CD4-positive, alpha-beta T cell treated with Interleukin-17A for 1 hour (primary cell): Measurements from ENCODE around the gene CLIP2.

Experiments used
- DNase-seq: peaks from one replicate; pipeline ENCODE4 v3.0.0-alpha.2; 2020

Gene CLIP2

GRCh38 chr7:74272305-74273038, 16.7 kb upstream of the CLIP2 start:
- DNase-seq: peak; percentile 29

GRCh38 chr7:74275401-74275881, 13.8 kb upstream of the CLIP2 start:
- no peak for DNase-seq

DNA sequence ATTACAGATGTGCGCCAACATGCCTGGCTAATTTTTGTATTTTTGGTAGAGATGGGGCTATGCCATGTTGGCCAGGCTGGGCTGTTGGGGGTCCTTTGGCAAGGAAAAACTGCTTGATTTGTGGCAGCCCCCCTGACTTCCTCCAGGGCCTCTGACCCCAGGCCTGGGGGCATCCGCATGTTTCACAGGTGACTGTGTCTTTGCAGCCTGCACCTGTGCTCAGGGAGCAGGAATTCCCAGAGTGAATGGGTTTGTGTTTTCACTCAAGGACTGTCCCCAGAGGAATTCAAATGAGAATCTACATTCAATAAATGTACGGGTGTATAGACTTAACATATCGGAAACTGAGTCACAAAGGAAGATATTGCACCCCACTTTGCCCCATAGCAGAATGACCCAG, 11.6 kb upstream of the CLIP2 start:
- DNase-seq: no peak

DNA sequence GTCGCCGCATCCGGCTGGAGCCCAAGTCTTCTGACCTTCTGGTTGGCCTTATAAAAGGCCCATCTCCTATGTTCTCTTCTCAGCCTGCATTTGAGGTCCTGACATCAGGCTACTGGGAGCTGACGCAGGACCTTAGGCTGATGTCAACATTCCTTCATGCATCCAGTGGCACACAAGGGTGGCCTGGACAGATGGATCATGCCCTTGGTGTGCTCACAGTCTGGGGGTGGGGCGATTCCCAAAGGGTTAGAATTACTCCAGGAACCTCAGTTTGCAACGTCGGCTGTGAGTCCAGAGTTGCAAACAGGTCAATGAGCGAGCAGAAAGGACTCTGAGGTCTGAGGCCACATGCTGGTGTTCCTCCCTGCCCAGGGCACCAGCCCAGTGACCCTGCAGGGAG, 8.2 kb upstream of the CLIP2 start:
- DNase-seq: no peak

- DNase-seq: no peak
Measured at GRCh38 chr7:74282748-74283459, 6.3 kb upstream of the CLIP2 start.

DNA sequence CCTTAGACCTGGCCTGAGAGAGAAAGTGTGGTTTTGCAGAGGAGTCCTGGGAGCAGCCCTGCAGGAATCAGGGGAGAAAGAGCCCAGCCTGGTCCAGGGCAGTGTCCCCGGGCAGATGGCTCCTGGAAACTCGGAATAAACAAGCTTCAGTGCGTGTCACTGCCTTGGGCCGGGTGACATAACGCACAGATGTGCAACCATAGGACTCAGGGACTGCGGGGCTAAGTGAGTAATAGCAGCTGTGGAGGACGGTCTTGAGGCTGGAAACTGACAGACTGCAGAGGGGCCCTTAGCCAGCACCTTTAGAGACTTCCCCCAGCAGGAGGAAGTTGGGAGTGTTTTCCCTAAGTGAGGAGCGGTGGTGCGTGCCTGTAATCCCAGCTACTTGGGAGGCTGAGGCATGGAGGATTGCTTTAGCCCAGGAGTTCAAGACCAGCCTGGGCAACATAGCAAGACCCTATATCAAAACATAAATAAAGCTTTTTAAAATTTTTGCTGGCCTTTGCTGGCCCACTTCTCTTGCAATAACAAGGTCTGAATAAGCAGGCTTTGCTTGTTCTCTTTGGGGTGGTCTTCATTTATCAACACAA, 5.3 kb upstream of the CLIP2 start:
- DNase-seq: no peak

DNA sequence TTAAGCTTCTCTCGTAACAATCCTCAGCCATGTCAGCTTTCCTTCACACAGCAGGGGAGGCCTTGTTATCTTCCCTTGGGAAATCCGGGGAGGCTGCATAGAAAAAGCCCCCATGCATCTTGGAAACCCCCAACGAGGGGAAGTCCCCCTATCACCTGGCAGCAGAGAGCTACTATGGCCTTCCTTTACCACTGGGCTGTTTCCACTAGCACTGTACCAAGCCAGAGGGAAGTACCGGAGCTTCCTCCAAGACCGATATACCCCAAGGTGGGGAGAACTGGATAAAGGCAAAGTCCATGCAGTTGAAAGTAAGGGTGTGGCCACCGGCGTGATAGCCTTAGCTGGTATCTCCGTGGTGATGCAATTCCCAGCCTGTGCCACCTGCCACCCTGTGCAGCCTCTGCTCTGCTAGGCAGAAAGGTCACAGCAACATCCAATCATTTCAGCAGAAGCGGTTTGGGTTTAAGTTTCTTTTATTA, 4.4 kb upstream of the CLIP2 start:
- DNase-seq: no peak

GRCh38 chr7:74286131-74286530, 3.1 kb upstream of the CLIP2 start:
- no peak for DNase-seq

GRCh38 chr7:74287303-74288033, 1.7 kb upstream of the CLIP2 start:
- no peak for DNase-seq

DNA sequence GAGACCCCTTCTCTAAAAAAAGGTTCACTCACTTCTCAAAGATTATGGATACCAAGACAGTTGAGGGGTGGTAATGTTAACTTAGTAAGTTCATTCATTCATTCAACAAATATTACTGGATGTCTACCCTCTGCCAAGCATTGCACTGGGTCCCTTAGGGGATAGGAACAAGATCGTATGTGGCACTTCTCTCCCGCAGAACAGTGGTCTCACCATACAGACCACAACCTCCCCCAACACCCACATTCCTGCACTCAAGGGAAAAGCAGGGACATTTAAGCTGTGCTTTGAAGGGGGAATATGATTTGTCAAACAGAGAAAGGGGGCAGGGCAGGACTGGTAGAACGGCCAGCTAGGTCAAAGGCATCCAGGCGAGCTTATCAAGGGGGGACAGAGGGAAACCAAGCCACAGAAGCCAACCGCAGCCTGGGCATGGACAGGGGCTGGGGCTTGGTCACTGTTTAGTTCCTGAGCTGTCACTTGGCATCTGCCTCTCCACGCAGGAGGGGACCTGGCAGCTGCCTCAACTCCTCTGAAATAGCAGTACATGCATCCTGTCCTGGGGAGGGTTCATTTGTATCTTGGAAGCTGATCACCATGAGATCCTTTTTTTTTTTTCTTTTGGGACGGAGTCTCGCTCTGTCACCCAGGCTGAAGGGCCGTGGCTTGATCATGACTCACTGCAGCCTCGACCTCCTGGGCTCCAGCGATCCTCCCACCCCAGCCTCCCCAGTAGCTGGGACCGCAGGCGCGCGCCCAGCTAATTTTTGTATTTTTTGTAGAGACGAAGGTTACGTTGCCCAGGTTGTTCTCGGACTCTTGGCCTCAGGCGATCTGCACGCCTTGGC, 949 bp upstream of the CLIP2 start:
- no peak for DNase-seq

DNA sequence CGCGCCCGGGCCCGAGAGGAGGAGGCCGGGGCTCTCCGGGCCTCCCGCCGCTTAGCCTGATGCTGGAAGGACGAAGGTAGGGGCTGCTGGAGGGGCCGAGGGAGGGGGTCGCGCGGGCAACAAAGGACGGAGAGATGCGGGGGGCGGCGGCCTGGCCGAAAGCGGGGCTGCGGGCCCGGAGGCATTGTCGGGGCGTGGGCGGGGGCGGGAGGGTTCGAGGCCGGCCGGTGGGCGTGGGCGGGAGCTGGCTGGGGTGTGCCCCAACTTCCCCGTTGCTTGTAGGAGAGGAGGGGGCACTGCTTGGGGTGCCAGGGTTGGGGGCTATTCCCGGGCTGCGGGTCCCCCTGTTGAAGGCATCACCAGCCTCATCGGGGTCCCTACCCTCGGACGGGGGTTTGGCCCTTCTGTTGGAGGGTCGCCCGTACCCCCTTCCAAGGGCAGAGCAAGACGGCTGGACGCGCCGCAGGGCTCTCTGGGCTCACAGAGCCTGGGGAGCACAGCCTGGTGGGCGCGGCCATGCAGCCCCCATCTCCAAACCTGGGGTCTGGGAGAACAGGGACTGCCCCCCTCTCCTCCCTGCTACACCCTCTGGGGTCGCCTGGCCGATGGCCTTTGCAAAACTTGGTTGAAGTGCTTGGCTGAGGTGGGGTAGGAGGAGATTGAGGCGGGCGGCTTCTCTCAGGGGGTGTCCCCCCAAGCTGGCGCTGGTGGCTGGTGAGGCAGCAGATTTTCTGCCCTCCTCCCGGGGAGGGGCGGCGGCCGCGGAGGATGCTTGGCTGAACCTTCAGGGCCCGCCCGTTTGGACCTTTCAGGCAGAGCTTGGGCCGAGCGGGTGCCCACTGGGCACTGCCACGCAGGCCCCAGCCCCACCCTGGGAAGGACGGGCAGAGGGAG, 699 bp downstream of the CLIP2 start:
- peak; percentile 31 for DNase-seq

DNA sequence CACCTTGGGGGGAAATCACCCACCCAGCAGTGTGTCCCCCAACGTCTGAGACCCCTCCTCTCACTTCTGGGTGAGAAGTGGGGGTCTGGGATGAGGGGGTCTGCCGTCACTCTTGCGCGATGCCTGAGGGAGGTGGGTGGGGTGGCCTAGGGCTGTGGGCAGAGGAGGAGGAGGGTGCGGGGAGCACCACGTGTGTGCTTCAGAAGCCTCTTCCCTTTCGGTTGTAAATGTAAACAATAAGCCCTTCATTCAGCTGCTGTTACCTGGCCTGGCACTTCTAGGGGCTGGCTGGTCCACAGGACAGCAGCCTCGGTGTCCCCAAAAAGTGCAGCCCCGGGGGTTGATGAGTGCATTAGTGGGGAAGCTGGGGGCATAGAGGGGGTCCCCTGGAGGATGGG, 1.3 kb downstream of the CLIP2 start:
- DNase-seq: no peak

DNA sequence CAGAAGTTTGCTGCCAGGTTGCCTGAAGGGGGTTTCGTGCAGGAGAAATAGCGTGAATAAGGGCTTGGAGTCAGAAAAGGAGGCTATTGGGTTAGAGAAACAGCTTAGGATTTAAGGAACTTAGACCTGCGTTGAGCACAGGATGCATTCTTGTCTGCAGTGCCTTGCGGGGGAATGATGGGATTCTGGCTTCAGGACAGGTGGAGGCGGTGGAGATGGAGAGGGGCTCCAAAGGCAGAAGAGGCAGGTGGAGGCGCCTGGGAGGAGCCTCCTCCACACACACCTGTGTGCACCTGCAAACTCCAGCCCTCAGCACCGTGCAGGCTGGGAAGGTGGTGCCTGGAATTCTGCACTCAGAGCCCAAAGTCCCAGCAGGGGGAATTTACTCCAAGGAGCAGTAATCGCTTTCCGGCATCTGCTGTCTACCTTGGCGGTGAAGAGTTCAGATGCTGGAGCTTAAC, 1.8 kb downstream of the CLIP2 start:
- no peak for DNase-seq

GRCh38 chr7:74291535-74291934, 2.3 kb downstream of the CLIP2 start:
- no peak for DNase-seq

GRCh38 chr7:74292757-74293576, 3.8 kb downstream of the CLIP2 start:
- no peak for DNase-seq

- no peak for DNase-seq
Measured at GRCh38 chr7:74293577-74293908, 4.3 kb downstream of the CLIP2 start.

DNA sequence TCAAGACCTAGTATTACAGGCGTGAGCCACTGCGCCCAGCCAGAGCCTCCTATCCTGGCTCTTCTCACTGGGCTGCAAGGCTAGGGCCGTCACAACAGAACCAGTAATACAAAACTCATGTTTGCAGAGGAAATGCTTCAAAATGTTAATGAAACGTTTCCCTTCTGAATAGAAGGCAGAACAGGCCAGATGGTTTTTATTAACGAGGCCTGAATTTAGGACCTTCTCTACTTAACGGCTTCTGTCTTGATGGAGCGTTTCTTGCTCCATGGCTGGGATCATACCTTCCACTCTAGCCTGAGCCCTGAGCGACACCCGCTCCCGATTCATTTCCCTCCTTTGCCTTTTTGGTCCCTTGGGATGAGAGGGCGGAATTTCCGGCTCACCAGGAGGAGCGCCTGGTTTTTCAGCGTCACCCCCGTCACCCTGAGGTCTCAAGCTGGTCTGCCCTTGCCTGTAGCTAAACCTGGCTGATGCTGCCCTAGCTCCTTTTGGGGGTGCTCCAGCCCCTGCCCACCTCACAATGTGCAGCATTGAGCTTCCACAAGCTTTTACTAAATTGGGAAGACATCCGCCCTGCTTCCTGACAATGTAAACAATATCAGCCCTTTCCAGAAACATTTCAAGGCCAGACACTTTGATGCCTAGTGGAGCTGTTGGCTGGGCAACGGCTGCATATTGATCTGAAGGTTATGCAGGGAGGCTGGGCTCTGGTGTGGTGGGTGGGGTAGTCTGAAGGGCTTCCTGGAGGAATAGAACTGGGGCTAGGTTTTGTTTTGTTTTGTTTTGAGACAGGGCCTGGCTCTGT, 5.2 kb downstream of the CLIP2 start:
- no peak for DNase-seq

DNA sequence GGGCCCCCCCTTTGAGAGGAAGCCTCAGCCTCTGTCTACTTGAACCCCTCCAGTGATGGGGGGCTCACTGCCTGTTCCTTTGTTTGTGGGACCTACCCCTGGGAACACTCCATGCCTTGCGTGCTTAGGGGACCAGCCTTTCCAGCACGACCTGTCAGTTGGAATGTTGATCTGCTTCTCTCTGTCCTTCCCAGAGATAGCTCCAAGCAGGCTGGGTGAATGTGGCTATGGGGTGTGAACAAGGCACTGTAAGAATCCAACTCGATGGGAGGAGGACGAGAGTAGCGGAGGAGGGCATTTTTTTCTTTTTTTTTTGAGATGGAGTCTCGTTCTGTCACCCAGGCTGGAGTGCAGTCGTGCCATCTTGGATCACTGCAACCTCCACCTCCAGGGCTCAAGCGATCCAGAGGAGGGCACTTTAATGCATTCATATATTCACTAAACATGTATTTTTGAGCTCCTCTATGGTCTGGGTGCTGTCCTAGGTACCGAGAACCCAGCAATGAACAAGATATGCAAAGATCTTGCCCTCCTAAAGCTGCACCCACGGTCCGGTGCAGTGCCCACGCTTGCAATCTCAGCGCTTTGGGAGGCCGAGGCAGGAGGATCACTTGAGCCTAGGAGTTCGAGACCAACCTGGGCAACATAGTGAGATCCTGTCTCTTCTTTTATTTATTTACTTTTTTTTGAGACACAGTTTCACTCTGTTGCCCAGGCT, 8.5 kb downstream of the CLIP2 start:
- DNase-seq: no peak

DNA sequence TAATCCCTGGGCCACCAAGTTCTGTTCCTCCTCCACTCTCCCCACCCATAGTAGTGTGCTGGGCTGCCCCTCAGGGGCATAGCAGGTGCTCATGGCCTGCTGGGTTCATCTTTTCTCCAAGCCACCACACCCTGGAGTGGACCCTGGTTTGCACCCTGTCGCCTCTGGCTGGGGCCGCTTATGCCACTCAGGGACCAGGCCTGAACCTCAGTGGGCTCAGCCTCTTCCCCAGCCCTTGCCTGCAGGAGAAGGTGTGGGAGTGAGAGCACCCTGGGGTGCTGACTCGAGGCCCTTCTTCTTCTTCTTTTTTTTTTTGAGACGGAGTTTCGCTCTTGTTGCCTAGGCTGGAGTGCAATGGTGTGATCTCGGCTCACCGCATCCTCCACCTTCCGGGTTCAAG, 10.2 kb downstream of the CLIP2 start:
- DNase-seq: no peak
